ENCODE measurements around the gene SLC16A6.
"Not testable (repeated sequence)": the region's sequence is repeated elsewhere in the genome, so short reads cannot be mapped to it uniquely, and the experiment has no call there.

SLC16A6 gene

DNA sequence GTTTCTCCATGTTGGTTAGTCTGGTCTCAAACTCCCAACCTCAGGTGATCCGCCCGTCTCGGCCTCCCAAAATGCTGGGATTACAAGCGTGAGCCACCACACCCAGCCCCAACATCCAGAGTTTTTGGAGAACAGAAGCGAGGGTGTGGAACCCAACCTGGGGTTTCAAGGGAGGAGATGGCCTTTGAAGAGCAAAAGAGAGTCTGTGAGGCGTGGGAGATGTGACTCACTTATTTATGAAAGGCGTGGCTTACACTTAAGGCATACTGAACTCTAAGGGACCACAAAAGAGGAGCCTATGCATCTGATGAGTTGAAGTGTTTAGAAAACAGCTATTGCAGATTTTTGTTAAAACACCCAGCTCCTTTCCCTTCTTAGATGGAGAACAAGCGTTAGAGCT is 19.2 kb upstream of the SLC16A6 start:
- DNase-seq = no peak

DNA sequence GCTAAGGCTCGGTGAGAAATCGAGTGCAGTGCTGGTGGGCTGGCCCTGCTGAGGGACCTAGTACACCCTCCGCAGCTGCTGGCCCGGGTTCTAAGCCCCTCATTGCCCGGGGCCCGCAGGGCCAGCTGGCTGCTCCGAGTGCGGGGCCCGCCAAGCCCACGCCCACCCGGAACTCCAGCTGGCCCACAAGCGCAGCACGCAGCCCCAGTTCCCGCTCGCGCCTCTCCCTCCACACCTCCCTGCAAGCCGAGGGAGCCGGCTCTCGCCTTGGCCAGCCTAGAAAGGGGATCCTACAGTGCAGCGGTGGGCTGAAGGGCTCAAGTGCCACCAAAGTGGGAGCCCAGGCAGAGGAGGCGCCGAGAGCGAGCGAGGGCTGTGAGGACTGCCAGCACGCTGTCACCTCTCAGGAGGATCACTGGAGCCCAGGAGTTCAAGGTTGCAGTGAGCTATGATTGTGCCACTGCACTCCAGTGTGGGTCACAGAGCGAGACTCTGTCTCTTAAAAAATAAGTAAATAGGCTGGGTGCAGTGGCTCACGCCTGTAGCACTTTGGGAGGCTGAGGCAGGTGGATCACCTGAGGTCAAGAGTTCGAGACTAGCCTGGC is 18.2 kb upstream of the SLC16A6 start:
- DNase-seq = not testable (repeated sequence)

DNA sequence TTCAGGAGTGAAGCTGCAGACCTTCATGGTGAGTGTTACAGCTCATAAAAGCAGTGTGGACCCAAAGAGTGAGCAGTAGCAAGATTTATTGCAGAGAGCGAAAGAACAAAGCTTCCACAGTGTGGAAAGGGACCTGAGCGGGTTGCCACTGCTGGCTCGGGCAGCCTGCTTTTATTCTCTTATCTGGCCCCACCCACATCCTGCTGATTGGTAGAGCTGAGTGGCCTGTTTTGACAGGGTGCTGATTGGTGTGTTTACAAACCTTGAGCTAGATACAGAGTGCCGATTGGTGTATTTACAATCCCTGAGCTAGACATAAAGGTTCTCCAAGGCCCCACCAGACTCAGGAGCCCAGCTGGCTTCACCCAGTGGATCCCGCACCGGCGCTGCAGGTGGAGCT is 17.6 kb upstream of the SLC16A6 start:
- DNase-seq = not testable (repeated sequence)

DNA sequence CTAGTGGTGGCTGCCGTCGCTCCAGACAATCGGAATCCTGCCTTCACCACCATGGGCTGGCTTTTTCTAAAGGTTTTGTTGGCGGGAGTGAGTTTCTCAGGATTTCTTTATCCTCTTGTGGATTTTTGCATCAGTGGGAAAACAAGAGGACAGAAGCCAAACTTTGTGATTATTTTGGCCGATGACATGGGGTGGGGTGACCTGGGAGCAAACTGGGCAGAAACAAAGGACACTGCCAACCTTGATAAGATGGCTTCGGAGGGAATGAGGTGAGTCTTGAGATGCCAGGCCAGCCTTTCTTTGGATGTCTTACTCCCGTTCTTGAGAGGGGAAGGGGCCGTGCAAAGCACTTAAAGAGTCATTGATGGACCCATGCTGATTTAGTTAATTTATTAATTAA is 16.5 kb upstream of the SLC16A6 start:
- DNase-seq = no peak

DNA sequence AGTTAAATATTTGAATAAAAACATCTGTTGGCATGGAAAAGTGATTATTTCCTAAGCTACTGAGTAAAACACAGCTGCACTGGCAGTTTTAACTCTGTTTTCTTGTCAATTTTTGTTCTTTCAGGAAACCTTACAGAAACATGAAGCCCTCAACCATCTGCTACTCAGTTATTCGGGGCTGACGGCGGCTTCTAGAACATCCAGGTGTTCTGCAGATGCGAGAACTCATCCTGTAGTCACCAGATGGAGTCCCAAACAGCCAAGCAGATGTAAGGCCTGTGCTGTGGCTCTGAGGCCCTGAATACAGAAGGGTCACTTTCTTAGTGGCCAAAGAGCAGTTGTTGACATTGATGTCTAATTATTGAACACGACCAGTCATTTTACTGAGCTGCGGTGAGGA is 15.9 kb upstream of the SLC16A6 start:
- no peak for DNase-seq

DNA sequence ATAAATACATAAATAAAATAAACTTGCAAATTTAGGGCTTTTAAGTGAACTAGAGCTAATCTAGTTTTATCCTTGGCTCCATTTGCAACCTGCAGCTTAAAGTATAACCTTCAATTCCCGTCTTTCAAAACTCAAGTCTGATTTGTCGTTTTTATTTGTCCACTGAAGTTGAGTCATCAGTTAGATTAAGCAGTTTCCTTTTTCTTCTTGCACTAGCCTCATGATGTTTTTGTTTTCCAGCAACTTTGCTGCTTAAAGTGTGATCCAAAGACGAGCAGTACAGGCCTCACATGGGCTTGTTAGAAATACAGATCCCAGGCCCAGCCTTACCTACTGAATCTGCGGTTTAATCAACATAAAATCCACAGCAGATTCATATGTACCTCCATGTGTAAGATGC is 14.2 kb upstream of the SLC16A6 start:
- DNase-seq = no peak

DNA sequence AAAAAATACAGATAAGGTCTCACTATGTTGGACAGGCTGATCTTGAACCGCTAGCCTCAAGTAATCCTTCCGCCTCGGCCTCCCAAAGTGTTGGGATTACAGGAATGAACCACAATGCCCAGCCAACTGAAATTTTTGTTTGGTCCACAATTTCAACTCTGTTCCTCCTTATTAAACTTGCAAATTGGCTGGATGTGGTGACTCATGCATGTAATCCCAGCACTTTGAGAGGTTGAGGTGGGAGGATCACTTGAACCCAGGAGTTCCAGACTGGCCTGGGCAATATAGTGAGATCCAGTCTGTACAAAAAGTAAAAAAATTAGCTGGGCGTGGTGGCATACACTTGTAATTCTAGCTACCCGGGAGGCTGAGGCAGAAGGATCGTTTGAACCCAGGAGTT is 13.8 kb upstream of the SLC16A6 start:
- DNase-seq = no peak

DNA sequence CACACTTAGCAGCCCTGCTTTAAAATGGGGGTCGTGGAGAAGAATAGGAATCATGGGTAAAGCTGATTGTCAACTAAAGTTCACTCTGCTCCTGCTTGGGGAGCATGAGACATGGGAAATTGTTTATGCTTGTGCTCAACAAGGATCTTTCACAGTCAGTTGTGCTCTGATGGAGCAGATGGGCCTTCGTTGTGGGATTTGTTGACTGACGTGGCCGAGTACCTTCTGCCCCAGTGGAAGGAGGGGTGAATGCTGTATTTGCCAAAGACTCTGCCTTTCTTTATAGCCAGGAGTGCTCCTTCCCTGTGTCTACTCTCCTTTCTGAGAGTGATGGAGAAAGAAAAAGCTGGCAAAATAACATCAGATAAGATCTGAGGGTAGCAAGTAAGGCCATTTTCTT is 11.7 kb upstream of the SLC16A6 start:
- peak; percentile 36 for DNase-seq

DNA sequence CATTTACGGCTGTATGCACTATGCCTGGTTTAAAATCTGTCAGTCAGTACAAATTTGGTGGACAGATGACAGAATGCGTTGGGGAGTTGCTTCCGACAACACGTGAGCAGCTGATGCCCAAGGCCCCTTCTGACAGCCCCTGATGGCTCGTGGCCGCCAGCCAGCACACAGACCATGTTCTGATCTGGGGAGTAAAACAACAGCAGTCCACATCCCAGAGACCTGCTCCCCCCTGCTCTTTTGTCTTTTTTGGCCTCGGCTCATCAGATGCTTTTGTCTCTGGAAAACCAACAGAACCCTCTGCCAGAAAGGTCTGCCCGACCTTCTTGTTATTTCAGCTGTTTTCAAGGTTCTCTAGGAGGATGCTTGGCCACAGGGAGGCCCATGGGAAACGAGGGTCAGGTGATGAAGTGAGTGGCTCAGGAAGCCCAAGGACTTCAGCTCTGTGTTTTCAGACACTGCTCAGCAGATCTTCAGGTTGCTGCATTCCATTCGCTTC is 11.2 kb upstream of the SLC16A6 start:
- peak; percentile 52 for DNase-seq

DNA sequence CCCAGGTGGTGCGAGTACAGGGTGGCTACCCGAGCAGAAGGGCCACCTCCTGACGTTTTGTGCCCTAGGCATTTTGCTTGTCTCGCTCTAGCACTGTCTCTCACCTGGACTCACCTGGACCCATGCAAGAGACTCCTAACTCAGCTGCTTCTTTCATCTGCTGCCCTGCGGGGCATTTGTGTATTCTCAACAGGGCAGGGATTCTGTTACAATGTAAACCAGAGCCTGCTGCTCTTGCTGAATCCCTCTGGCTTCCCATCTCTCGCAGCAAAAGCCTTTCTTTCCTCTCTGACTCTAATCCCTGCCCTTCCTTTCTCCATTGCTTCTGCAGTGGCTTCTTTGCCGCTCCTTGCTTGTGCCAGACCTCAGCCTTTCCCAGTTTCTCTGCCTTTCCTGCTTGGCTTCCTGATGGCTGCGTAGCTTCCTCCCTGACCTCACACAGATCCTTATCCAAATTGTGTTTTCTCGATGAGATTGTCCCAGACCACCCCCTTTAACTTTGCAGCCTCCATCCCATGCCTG is 10.6 kb upstream of the SLC16A6 start:
- no peak for DNase-seq

DNA sequence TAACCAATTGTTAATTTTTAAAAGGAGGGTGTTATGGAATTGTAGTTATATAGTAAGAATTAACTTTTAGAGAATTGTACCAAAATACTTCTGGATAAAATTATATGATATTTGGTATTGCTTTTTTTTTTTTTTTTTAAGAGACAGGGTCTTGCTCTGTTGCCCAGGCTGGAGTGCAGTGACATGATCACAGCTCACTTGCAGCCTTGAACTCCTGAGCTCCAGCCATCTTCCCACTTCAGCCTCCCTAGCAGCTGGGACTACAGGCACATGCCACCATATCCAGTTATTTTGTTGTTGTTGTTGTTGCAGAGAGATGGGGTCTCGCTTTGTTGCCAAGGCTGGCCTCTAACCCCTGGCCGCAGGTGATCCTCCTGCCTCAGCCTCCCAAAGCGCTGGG is 8.9 kb upstream of the SLC16A6 start:
- DNase-seq = no peak

DNA sequence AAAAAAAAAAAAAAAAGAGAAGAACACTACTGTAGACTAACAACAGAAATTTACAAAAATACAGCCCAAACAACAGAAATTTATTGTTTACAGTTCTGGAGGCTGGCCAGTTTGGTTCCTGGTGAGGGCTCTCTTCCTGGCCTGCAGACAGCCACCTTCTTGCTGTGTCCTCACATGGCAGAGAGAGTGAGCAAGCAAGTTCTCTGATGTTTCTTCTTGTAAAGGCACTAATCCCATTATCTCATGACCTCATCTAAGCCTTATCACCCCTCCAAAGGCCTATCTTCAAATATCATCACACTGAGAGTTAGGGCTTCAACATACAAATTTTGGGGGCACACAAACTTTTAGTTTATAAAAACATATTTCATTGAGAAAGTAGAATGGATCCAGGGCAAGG is 7.7 kb upstream of the SLC16A6 start:
- no peak for DNase-seq

DNA sequence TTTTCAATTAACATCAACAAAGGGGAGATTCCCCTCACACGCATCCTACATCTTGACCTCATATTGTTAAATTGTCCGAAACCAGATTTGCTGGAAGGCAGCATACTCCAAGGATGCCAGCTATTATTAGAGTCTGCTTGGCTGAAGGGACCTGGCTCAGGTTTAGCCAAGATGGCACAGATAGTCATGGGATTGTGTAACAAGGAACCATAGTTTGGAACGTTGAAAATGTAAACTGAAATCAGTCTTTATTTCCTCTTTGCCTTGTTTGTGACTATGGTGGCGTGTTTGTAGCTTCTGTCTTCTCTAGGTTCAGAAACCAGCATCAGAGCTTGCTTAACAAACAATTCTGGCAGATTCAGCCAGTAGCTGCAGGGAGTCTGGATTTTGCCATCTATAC is 6.3 kb upstream of the SLC16A6 start:
- DNase-seq = no peak

DNA sequence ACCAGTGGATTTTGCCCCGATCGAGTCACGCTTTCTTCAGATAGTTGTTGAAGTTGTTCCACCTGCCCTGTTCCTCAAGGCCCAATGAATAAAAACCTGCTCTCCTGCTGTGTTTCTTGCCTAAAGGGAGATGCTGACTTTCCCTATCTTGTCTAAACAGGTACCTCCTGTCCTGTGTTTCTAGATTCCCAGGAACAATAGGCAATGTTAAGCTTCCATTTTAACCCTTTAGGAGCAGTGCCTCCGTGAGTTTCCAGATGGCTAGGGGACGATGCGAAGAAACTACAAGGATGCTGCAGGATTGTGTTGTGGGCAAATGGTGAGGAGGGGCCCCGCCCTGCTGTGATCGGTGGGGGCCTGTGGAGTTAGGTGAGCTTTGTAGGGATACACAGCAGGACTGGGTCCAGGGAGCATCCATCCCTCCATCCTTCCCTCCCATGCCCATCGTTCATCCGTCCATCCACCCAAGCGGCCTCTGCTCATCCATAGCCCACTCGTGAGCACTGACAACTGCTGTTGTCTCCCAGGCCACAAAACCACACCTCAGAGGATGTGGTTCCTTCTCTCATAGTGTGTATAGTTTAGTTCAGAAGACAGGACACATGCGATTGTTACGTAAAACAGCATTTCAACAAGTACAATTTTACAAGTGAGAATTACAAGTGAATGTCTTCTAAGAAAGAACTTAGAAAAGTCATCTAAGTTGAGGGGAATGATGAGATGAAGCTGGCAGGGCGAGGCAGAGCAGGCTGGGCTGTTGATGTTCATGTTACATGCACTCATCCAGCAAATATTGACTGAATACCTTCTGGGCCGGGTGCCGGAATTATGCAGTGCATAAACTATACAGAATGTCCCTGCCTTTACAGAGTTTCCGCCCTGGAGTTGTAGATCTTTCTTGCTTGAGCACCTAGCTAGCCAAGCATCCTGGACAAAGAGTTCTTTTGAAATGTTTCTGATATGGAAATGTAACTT is 5.6 kb upstream of the SLC16A6 start:
- peak; percentile 40 for DNase-seq

DNA sequence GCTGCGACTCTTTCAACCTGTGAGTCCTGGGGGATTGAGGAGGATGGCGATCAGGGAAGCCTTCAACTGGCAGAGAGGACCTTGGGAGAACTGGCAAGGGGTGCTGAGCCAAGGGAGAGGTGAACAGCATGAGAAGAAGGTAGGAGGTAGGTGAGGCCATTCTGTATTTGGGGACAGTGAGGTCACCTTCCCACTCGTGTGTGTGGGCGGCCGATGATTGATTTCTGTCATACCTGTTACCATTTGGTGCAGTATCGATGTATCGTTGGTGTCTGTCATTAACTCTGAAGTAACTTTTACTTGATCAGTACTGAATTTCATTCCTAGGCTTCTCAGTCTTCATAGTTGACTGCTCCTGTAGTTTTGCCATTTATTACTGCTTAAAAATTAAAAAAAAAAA is 4.2 kb upstream of the SLC16A6 start:
- DNase-seq = no peak

DNA sequence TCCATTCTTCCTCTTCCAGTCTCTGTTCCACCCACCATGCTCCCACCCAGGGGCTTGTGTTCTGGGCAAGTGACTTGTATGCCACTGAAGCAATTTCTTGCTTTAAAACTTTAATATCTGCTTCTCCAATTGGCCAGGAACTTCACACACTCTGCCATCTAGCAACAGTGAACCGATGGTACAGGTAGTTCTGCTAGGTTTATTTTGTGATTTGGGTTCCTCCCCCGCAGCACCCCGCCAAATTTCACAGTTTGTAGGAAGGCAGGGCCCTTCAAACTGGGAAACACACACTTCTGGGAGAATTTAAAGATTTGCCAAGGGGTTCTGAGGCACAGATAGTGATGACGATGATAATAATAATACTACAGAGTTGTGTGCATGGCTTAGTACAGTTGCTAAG is 3.7 kb upstream of the SLC16A6 start:
- no peak for DNase-seq

DNA sequence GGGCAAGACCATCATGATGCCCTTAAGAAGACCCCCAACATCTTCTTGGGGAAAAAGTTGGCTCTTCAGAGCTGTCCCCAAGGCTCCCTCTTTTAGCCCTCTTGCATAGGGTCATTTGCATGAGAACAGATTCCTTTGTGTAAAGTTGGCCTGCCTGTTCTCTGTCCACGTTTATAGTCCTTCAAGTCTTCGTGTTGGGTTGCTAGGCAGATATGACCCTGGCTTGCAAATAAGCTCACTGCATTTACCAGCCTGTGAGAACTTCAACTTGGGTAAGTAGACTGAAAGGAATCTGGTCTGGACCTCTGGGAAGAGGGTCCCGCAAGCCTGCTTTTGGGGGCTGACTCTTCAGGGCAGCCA is 3.2 kb upstream of the SLC16A6 start:
- no peak for DNase-seq

DNA sequence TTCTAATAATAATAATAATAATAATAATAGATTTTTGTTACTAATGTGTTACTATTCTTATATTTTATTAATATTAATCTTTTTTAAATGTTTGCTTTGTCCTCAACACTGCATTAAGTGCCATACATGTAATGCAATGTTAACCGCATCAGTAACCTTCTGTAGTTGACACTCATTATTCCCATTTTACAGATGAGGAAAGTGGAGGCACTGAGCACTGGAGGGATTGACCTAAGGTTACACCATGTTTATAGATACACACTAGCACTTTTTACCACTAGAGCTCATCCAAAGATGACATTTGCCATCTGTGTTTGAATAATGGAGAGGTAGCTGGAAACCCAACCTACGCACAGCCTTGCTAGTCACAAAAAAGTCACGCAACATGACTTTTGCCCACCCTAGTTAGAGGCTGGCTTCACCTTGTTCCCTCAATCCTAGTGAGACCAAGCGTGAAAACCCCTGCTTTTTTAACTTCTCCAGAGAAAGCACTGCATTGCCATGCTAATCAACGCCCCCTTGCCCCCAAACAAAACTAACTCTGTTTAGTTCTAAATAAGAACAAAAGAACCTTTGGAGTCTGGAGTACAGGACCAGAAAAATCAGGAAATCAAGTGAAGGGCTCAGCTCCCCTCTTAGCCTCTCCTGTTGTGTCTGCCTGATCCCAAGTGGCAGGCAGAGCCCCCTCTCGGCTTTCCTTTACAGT is 2.7 kb upstream of the SLC16A6 start:
- no peak for DNase-seq

DNA sequence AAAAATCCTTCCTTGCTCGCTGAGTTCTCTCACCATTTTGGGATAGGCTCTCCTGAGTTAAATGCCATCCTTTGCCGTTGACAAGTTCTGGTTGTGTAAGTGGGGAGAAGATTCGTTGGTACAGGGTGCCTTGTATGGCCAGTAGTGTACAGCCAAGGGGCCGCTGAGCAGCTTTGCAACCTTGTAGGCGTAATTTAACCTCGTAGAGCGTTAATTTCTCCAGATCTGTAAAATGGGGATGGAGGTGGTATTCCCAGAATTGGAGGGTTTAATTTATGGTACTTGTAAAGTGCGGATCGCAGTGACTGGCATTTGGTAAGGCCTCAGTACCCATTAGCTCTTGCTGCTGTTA is 1.7 kb upstream of the SLC16A6 start:
- DNase-seq = no peak

DNA sequence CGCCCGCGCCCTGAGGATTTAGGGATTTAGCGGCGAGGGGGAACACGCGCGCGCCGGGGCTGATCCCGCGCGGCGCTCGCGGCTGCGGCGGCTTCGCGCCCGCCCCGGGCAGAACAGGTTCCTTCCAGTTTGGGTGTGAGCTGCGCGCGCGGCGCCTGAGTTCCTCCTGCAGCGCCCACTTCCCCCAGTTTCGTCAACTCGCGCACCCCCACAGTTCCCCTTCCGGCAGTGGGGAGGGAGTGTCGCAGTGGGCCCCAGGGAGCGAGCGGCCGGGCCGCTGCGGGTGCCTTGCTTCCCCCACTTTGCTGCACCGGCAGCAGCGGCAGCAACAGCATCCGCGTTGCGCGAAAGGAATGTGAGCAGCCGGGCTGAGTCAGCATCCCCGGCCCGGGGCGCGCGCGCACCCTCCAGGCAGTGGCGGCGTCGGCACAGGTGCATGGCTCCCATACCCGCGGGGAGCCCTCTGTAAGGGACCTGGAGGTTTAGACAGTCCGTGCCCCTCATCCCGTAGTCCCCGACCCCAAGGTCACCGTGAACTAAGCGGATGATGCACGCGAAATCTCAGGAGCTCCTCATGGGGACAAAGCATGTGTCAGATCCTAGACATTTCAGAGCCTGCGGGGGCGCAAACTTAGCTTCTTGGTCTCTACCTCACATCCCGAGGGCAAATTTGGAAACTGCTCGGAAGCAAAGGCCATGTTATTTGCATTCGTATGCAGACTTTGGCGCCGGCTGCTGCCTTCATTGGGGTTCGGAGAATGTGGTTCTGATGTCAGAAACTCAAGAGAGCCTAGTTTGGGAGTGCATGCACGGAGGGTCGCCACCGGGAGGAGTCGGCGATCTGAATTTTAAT is 1.1 kb upstream of the SLC16A6 start:
- peak; percentile 94 for DNase-seq

DNA sequence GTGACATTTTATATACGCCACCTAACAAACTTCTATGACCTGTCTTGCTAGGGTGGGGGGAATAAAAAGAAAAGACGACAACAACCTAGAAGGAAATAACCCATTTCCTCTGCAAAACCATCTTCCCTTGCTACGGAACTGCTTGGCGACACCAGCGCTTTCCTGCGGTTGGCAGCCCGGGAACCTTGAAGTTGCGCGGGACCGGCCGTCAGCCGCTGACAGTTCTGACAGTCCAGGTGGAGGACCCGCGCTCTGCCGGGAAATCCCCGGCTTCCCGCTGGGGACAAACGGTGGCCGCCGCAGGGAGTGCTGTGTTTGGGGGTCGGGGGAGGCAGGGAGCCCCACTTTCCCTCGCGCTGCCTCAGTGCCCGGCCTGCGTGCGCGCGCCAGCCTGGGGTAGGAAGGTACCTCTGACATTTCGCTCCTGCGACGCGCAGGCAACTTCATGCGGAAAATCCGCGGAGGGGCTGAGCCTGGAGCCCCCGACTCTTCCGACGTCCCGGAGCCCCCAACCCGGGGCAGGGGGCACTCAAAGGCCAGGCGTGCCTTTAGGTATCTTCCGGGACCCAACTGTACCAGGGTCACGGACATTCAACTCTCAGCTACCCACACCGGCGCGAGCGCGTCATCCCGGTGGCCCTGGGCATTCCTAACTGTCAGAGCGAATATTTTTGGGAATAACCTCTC is 516 bp downstream of the SLC16A6 start:
- DNase-seq = peak; percentile 76

DNA sequence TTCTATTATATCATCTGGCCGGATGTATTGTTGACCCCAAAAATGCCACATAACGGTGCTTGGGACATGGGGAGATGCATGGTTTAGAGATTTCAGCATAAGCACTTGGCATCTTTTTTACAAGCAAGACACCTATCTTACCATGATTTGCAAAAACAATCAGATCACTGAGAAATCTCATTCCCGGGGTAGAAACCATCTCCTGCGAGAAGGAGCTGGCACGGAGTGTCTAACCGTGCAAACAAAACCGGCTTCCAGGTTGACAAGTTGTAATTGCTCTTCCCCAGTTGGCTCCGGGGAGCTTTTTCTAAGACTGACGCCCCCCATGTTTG is 1.0 kb downstream of the SLC16A6 start:
- no peak for DNase-seq
